NCI-H2029 treated with DMSO at 0.1 percent for 48 hours (cell line): ENCODE data around the gene GP1BB.

Experiments used
- DNase-seq: peaks from one replicate; lab custom pipeline; 2025; lab: John Stamatoyannopoulos, UW

Gene GP1BB

DNA sequence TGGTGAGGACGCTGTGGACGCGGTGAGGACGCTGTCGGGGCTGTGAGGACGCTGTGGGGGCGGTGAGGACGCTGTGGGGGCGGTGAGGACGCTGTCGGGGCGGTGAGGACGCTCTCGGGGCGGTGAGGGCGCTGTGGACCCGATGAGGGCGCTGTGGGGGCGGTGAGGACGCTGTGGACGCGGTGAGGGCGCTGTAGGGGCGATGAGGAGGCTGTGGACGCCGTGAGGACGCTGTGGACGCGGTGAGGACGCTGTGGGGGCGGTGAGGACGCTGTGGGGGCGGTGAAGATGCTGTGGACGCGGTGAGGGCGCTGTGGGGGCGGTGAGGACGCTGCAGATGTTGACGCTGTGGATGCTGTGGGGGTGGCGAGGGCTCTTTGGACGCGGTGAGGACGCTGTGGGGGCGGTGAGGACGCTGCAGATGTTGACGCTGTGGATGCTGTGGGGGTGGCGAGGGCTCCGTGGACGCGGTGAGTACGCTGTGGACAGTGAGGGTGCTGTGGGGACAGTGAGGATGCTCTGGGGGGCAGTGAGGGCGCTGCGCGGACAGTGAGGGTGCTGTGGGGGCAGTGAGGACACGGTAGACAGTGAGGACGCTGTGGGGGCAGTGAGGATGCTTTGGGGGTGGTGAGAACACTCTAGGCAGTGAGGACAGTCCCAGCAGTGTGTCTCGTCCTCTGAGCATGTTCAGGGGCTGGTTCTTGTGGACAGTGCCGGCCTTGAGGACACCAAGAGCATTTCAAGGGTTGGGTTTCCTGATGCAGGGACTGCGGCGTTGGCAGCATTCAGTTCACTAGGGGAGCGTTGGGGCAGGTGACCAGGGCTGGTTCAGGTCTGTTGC, 4.2 kb downstream of the GP1BB start:
- DNase-seq: no peak

DNA sequence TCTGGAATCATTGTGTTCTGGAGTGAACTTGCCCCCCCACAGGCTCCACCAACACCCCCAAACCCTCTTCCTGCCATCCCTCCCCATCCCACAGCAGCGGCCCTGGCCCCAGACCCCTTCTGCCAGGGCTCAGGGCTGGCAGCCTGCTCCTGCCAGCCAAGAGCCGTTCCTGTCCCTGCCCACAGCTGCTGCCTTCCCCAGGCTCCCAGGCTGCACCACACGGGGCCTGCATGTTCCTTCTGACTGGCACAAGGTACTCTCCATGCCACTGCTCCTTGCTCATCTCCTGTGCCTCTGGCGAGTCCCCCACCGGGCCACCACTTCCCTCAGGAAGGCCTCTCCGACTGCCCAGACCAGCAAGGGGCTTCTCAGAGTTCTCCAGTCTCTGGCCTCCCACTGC, 4.9 kb downstream of the GP1BB start:
- DNase-seq: no peak

DNA sequence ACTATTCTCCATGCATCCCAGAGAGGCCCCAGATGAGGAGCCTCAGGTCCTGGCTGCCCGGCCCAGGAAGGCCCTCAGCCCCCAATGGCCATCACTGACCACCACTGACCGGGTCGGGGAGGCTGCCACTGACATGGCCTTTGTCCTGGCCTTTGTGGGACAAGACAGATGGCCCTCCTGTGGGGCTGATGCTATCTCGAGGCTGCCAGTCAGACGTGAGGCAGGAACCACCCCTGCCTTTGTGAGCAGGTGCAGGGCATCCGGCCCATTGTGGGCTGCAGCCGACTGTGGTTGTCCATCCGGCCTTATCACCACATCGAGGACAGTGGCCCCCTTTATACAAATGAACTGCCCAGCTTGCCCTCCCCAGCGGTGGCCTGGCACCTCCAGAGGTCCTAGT, 5.5 kb downstream of the GP1BB start:
- DNase-seq: no peak

DNA sequence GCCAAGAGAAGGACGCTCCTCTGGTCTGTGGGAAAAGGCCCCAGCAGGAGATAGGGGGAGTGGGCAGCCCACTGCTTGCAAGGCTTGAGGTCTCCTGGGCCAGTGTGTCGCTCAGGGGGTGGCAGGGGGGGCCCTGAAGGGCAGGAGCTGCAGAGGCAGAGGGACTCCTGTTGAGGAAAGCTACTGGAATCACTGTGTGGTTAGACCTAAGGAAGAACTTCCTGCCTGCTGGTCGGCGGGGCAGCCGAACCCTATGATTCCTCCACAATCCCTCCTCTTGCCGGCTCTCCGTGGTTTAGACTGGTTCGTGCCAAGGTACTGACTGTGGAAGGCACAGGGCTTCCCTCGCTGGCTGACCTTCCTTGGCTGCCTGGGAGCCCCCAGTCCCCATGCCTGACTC, 6.2 kb downstream of the GP1BB start:
- no peak for DNase-seq

DNA sequence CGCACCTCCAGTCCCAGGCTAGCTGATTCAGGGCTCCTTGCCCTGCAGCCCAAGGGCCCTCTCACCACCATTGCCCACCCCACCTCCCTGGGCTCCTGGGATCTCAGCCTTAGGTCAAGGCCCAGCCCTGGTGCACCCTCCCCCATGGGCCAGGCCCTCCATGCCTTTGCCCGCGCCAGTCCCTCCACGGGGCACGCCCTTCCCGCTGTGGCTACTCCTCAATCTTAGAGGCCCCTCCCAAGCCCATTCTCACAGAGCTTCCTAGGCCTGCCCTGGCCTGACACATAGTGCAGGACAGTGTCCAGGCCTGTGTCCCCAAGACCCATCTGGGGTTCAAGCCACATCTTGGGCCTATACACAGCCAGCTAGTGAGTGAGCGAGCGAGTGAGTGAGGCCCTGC, 6.9 kb downstream of the GP1BB start:
- DNase-seq: no peak

DNA sequence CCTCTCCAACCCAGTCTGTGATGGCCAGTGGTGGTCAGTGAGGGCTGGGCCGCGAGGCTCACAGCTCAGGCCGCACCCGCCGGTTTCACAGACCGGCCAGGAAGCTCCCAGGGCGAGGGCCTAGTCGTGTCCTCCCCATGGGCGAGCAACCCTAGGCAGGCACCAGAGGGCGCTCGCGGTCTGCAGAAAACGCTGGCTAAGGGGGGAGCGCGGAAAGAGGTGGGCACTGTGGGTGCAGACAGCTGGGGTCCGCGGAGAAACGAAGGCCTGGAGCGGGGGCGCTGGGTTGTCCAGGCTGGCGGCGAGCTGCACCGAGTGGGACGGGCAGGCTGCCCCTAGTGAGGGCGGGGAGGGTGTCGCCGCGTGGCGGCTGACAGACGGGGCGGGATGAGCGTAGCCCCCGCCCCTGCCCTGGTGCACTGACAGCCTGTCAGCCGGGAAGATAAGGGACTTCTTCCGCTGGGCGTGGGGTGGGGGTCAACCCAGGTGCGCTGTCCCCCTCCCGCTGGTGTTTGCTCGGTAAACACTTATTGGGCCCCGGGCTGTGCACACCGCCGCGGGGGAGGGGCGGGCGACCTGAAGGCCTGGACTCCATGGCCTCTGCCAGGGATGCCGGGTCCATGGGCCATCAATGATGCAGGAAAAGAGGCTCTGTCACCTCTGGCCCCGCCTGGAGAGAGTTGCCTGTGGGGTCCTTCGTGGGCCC, 7.5 kb downstream of the GP1BB start:
- peak; percentile 60 for DNase-seq

DNA sequence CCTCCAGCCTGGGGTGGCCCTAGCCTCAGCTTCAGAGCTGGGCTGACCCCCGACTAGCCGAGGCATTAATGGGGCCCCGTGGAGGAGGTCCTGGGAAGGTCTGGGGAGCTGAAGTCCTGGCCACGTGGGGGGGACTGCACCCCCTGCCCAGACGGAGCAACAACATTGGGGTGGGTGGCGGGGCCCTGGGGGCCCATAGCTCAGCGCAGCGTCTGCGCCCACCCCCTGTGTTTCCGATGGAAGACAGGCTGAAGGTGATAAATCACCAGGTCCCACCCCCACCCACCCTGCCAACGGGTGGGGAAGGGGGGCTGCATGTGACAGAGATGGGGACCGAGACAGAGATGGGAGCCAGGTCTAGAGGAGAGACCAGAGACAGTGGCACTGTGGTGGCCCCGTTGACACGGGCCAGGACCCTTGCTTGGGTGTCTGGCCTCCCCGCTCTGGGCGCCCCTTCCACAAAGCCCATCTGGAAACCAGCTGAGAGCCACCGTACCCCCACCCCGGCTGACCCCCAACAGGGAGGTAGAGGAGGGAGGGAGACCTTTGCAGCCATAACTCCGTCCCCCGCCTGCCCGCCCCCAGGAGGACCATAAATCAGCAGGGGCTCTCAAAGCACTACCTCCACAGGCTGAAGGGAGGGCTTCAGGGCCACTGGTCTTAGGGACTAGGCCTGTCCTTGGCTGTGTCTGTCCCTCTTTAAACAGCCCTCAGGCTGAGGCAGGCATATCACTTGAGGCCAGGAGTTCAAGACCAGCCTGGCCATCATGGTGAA, 8.2 kb downstream of the GP1BB start:
- DNase-seq: no peak

DNA sequence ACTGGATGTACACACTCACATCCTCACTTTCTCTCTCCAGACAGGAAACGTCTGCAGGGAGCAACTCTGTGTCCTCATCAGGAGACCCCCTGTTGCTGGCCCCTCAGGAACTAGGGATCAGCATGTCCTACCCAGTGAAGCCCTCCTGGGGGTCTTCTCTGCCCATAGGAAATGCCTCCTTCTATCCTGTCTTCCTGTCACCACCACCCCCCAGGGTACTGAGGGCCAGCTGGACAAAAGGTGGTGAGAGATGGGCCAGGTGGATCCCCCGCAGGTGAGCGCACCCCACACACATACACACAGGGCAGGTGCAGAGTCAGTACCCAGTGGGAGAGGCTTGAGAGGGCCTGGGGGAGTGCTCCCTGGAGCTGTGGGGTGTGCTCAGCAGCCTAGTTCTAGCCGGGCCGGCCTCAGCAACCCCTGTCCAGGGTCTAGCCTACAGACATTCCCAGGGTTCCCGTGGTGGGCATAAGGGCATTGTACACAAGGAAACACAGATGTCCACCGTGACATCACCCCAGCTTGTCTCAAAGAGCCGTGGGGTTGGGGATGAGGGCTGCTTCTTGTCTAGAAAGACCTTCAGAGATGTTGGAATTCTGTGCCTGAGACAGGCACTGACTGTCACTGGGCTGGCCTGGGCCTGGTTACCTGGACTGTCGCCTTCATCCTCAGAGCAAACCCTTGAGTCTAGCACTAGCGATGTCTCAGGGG, 9.2 kb downstream of the GP1BB start:
- DNase-seq: no peak

DNA sequence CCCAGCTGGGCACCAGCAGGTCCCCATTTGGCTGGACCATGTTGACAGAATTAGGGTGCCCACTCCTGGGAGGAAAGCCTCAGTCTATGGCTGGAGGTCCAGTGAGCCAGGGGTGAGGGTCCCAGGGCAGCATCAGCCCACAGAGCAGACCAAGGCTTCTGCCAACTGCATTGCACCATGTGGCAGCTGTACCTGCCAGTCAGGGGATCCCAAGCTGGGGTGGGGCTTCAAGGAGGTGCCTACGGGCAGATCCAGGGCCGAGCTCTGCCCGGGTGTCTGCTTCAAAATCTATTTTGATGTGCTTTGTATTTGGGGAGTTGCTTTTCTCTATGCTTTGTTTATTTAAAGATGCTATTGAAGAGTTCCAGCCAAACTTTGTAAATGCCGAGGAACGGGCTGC, 10.4 kb downstream of the GP1BB start:
- DNase-seq: no peak

DNA sequence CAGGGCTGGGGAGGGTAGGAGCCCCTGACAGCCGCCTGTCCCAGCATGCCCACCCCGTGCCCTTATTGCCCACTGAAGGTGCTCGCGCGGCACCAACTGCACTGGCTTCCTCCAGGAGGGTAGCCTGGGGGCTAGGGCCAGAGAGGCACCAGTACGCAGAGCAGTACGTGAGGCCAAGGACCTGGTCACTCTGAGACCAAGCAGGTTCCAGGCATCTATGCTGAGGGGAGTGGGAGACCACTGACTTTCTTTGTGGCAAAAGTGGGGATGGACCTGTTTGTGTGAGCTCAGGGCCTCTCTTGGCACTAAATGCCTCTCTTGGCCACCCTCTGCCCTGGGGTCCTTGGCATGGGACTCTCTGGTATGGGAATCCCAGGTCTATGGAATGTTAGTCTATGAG, 10.8 kb downstream of the GP1BB start:
- no peak for DNase-seq

DNA sequence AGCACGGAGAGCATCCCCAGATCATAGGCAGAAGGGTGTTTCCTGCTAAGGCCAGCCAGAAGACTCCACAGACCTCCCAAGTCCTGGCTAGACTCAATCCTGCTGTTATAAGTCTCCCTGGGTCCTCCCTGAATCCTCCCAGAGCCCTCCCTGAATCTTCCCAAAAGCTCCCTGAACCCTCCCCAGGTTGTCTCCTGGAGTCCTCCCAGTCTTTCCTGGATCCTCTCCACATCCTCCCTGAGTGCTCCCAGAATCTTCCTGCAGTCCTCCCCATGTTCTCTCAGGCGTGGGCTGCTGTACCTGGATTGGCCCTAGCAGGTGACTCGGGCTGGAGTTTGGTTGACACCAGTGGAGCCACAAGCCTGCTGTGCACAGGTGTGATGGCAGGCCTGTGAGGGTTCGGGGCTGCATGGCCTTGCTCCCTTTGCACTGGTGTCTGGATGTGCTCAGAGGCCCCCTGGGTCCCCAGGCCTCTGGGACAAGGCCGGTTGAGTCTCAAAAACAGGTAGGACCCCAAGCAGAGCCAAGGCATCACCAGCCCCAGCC, 11.6 kb downstream of the GP1BB start:
- no peak for DNase-seq

DNA sequence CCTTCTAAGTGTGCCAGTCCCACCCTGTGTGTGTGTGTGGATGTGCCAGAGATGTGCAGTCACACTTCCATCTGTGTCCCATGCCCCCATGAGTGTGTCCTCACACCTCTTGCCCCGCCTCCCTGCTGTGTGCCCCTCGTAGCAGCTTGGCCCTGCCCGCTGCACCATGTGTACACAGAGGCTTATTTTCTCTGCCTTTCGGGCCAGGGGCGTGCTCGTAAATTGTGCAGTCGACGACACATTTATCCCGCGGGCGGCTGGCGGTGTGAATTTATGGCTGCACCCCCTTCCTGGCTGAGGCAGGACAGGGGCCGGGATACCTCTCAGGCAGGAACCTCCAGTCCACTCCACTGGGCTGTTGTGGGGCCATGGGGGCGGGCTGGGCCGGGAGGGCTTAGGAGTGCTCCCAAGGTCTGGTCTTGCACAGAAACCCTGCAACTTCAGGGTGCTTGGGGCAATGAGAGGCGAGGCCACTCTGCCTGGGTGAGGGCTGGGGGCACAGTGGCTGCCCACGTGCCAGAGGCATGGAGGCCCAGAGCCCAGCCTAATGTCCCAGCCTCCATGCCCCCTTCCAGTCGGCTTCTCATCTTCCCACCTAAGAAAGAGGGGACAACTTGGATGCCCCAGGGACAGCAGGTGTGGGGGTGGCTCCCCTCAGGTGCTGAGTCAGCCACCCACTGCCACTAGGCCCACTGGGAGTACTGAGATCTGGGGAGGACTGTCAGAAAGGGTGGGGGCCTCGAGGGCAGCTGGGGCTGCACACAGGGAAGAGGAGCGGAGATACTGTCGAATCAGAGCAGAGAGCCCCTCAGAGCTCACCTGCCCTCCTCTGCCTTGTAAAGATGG, 12.5 kb downstream of the GP1BB start:
- DNase-seq: no peak

DNA sequence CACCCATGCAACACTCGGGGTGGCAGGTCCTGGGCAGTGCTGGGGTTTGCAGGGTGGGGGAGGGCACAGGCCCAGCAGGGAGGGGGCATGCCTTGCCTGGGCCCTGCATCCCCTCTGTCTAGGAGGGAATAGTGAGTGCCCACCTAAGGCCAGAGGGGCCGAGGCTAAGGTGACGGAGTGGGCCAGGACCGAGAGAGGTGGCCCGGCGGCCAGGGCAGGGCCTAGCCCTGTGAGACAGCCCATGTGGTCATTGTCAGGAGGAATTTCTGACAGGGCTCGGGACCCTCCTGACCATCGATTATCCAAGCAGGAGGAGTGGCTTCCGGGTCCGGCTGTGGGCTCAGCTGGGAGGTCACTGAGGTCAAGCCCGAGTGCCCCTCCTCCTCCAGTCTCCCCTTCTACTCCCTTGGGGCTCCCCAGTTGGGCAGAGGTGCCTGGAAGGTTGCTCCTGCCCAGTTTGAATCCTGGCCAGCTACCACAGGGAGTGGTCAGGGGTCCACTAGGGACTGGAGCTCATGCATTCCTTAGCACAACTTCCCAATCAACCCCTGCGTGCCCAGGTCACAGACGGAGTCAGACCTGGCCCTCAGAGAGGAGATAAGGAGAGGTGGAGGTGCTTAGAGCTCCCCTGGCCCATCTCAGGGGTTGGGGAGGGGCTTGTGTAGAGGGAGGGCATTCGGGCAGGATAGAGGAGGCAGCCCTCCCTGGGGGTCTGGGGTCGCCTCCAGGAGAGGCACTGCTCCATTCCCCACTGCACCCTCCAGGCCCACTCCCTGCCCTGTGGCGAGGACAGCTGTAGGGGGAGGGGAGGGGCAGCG, 14.7 kb downstream of the GP1BB start:
- DNase-seq: no peak

DNA sequence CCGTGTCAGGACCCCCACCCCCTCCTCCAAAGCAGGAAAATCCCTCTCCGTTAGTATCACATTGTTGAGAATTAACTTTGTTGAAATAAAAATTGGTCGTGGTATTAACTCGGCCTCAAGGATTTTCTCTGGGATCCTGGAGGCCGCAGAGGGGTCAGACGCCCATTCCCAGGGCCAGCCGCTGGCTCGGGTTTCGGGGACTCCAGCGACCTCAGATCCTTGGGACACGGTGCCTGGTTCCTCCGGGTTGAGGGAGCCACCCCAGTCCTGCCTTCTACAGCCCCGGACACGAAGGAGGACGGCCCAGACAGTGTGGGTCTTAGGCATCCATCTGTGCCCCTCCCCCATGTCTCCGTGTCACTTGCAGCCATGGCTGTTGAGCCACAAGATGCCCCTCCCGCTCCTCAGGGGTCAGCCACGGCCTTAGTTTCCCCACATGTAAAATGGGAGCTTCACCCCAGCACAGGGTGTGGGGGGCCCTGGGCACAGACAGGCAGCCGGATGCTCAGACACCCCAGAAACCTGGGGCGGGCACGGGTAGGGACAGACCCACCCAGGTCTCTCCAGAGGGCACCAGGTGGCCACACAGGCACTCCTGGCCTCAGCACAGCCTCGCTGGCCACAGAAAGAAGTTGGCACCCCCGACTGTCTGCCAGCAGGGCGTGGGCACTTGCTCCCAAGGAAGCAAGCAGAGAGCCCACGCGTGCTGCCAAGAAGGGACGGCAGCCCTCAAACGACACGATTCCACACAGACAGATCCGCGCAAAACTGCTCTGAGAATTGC, 15.5 kb downstream of the GP1BB start:
- DNase-seq: no peak

DNA sequence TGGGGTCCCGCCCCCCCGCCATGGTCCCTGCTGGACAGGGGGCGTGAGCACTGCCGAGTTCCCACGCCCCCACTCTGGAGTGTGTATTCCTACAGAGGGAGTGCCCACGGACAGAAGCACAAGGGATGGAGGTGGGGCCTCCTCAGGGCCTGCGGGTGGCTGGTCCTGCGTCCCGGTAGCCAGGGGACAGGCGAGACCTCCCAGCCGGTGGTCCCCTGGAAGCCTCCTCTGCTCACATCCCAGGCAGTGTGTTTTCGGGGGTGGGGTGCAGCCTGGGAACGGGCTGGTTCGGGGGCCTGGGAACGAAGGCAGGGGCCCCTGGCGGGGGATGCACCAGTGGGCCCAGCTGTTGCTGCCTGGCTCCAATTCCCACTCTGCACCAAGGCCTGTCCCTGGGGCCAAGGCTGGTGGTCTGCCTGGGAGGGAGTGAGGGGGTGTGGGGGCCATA, 16.1 kb downstream of the GP1BB start:
- DNase-seq: no peak

DNA sequence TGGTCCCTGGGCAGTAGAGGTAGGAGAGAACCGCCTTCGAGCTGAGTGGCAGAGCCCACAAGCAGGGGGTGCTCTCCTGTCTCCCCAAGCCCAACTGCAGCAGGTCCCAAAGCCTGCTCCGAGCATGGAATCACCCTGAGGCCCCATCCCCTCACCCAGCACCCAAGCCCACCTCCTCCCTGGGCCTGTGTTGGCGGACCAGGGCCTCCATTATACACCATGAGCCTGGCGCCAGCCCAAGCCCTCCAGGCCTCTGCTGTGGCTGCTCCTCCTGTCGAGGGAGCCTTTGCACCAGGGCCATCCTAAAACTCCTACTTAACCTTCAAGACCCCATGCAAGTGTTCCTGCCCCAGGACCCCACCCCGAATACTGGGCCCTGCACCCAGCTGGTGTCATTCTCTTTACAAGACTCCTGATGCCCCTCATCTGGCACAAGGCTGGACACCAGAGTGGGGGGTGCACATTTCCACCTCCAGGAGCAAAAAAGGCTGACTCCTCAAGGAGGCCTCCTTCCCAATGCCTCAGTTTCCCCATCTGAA, 16.6 kb downstream of the GP1BB start:
- no peak for DNase-seq

DNA sequence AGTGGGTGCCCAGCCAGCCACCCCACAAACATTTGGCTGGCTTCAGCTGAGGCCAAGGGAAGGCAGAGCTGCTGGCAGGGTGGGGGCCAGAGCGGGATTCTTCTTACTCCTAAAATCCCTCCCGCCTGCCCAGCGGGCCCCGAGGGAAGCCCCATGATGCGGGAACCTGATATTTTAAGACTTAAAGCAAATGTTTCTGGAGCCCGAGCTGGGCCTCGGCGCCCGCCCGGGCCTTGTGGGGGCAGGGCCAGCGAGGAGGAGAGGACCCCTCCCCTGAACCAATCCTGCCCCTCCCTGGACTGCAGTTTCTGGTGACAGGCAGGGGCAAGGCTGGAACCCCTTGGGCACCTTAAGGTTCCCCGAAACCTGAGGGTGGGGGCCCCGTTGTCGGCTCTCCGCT, 17.2 kb downstream of the GP1BB start:
- DNase-seq: no peak

DNA sequence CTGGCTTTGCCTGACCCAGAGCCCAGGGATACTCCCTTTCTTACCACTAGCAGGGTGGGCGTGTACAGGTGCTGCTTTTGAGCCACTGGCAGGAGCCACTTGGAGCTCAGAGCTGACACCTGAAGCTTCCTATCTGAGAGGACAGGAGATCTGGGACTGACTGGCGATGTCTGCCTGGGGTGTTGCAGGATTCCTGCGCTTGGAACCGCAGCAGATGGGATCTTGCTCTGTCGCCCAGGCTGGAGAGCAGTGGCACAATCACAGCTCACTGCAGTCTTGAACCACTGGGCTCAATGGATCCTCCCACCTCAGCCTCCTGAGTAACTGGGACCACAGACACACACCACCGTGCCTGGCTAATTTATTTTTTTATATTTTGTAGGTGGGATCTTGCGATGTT, 17.7 kb downstream of the GP1BB start:
- no peak for DNase-seq
